Hepatocyte (in vitro differentiated cells): ENCODE results near the gene SLC41A3. TPM values are rescaled to one million over a fixed set of nuclear protein-coding genes. Genes with fewer than 3 reads are reported as not detected.

ENCODE experiments used
- DNase-seq: peaks from one replicate; pipeline ENCODE4 v3.0.0-alpha.2; 2016; ENCODE audit warnings: low spot score
- H2AFZ ChIP-seq: fragments of 200-600 bp; sonication (generic); 2 replicates; pipeline ENCODE4 v1.6.0; 2016; ENCODE audit warnings: antibody characterized with exemption, mild to moderate bottlenecking
- H3K27ac ChIP-seq: fragments of 200-600 bp; sonication (generic); 2 replicates; pipeline ENCODE4 v1.5.1; 2016; ENCODE audit warnings: mild to moderate bottlenecking
- H3K27me3 ChIP-seq: fragments of 200-600 bp; sonication (generic); 2 replicates; pipeline ENCODE4 v1.6.1; 2016
- H3K36me3 ChIP-seq: fragments of 200-600 bp; sonication (generic); replicated peaks from 2 replicates; pipeline ENCODE4 v1.5.1; 2016; ENCODE audit warnings: low read depth; ENCODE audit not compliant: insufficient read depth
- H3K4me1 ChIP-seq: fragments of 200-600 bp; sonication (generic); 2 replicates; pipeline ENCODE4 v1.5.1; 2016; ENCODE audit warnings: mild to moderate bottlenecking, moderate library complexity; ENCODE audit not compliant: insufficient read depth
- H3K4me2 ChIP-seq: fragments of 200-600 bp; sonication (generic); 2 replicates; pipeline ENCODE4 v1.6.0; 2016
- H3K4me3 ChIP-seq: fragments of 200-600 bp; sonication (generic); 2 replicates; pipeline ENCODE4 v1.5.1; 2016; ENCODE audit warnings: mild to moderate bottlenecking
- H3K79me2 ChIP-seq: fragments of 200-600 bp; sonication (generic); 2 replicates; pipeline ENCODE4 v1.6.0; 2017; ENCODE audit warnings: mild to moderate bottlenecking
- H3K9me2 ChIP-seq: fragments of 200-600 bp; sonication (generic); replicated peaks from 2 replicates; pipeline ENCODE4 v1.6.0; 2017; ENCODE audit warnings: mild to moderate bottlenecking; ENCODE audit not compliant: insufficient read depth
- H3K9me3 ChIP-seq: fragments of 200-600 bp; sonication (generic); 2 replicates; pipeline ENCODE4 v1.5.1; 2016; ENCODE audit warnings: low read depth, mild to moderate bottlenecking
- H4K20me1 ChIP-seq: fragments of 200-600 bp; sonication (generic); 2 replicates; pipeline ENCODE4 v1.6.0; 2016; ENCODE audit warnings: mild to moderate bottlenecking; ENCODE audit not compliant: insufficient read depth, poor library complexity, severe bottlenecking
- EZH2 ChIP-seq: fragments of 200-600 bp; sonication (generic); IDR thresholded peaks from 2 replicates; pipeline ENCODE4 v1.6.1; 2016; ENCODE audit warnings: antibody characterized with exemption, mild to moderate bottlenecking, borderline replicate concordance
- EZH2phosphoT487 ChIP-seq: fragments of 200-600 bp; sonication (generic); IDR thresholded peaks from one replicate; pipeline ENCODE4 v1.6.1; 2018; ENCODE audit warnings: antibody characterized with exemption, mild to moderate bottlenecking, low read depth, moderate library complexity; ENCODE audit not compliant: unreplicated experiment, severe bottlenecking
- WGBS: methylation state at CpG from one replicate; pipeline ENCODE4 v1.1.6; 2016; ENCODE audit warnings: low lambda C conversion rate; ENCODE audit errors: missing lambda C conversion rate; 5-methylcytosine and 5-hydroxymethylcytosine counted together
- polyA plus RNA-seq: library from polyadenylated mRNA; unstranded; fragments of >200 nt; fragmentation: Nextera tagmentation; extraction: Ambion mirVana; gene quantifications from 2 replicates; pipeline ENCODE4 v1.2.1, GENCODE V29; 2016
- total RNA-seq: library from RNA; depleted of rRNA; stranded (reverse); fragments of >200 nt; gene quantifications from 2 replicates; pipeline ENCODE4 v1.2.3, GENCODE V29; 2014
- TF ChIP-seq, protein P1 (sequence below): fragments of 200-600 bp; sonication (generic); IDR thresholded peaks from 2 replicates; pipeline ENCODE4 v1.5.1; 2016; ENCODE audit warnings: antibody characterized with exemption, mild to moderate bottlenecking; ENCODE audit not compliant: poor library complexity

SLC41A3 gene
- total and polyA plus RNA-seq, 2 experiments from 2014 or later = 29.3 to 43.4 TPM

DNA sequence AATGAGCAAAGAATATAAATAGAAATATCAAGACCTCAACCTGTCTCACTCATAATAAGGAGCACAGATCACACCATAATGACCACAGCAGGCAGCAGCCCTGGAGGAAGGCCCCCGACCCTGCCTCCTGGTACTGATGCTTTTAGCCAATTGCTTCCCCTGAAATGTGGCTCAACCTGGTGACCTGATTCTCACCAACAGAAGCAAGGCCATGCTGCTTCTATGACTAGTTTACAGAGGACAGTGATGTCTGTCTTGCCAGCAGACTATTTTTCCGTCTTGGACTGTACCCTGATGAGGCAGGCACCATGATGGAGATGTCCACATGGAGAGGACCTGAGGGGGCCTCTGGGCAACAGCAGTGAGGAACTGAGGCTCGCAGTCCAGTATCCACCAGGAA lies 18.0 kb downstream of the SLC41A3 start:
- DNase-seq = no peak
- WGBS = 94% methylated on average over 3 of the region's 3 CpGs
- TF ChIP-seq EZH2 = no peak
- TF ChIP-seq, protein P1, sequence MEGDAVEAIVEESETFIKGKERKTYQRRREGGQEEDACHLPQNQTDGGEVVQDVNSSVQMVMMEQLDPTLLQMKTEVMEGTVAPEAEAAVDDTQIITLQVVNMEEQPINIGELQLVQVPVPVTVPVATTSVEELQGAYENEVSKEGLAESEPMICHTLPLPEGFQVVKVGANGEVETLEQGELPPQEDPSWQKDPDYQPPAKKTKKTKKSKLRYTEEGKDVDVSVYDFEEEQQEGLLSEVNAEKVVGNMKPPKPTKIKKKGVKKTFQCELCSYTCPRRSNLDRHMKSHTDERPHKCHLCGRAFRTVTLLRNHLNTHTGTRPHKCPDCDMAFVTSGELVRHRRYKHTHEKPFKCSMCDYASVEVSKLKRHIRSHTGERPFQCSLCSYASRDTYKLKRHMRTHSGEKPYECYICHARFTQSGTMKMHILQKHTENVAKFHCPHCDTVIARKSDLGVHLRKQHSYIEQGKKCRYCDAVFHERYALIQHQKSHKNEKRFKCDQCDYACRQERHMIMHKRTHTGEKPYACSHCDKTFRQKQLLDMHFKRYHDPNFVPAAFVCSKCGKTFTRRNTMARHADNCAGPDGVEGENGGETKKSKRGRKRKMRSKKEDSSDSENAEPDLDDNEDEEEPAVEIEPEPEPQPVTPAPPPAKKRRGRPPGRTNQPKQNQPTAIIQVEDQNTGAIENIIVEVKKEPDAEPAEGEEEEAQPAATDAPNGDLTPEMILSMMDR = no peak
- TF ChIP-seq EZH2phosphoT487 = no peak
- Histone ChIP-seq H3K4me2 (no peak overlapping the region), H3K36me3 (no peaks in the 10 kb centered on the region), H2AFZ (no peak overlapping the region), H3K4me1 (no peaks in the 10 kb centered on the region), H3K9me2 (no peaks in the 10 kb centered on the region), H3K27ac (no peak overlapping the region), H3K79me2 (no peaks in the 10 kb centered on the region), H3K4me3 (no peak overlapping the region), H3K27me3 (no peaks in the 10 kb centered on the region), H3K9me3 (no peaks in the 10 kb centered on the region), H4K20me1 (no peaks in the 10 kb centered on the region)

DNA sequence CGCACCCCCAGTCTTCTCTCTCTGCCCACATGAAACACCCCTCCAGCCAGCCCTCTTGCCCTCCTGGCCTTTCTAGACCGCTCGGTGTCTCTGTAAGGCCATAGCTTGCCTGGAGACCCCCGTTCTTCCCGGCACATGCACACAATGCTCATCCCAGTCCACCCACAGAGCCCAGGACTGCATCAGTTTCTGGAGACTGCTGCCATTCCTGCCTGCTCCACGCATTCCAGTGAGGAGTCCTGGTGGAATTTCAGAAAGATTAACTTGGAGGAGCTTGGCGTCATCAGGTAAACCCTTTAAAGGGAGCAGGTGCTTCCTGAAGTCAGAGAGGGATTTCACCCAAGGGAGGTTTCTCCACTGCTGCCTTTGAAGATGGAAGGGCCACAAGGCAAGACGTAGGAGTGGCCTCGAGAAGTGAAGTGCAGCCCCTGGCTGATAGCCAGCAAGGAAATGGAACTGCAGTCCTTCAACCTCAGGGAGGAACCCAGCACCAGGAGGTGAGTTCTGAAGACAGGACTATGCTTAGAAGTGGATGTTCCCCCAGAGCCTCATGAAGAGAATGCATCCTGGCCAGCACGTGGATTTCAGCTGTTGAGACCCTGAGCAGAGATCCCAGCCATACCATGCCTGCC lies 19.2 kb downstream of the SLC41A3 start:
- Histone ChIP-seq H3K4me2 (no peak overlapping the region), H3K36me3 (no peaks in the 10 kb centered on the region), H3K79me2 (no peaks in the 10 kb centered on the region), H3K4me3 (no peak overlapping the region), H2AFZ (no peak overlapping the region), H3K9me2 (no peaks in the 10 kb centered on the region), H4K20me1 (no peaks in the 10 kb centered on the region), H3K9me3 (no peaks in the 10 kb centered on the region), H3K27me3 (no peaks in the 10 kb centered on the region), H3K27ac (no peak overlapping the region), H3K4me1 (no peaks in the 10 kb centered on the region)
- no peak for DNase-seq
- WGBS = 84% methylated on average over 10 of the region's 10 CpGs
- TF ChIP-seq, protein P1 = no peak
- TF ChIP-seq EZH2 (no peak), EZH2phosphoT487 (no peak)

DNA sequence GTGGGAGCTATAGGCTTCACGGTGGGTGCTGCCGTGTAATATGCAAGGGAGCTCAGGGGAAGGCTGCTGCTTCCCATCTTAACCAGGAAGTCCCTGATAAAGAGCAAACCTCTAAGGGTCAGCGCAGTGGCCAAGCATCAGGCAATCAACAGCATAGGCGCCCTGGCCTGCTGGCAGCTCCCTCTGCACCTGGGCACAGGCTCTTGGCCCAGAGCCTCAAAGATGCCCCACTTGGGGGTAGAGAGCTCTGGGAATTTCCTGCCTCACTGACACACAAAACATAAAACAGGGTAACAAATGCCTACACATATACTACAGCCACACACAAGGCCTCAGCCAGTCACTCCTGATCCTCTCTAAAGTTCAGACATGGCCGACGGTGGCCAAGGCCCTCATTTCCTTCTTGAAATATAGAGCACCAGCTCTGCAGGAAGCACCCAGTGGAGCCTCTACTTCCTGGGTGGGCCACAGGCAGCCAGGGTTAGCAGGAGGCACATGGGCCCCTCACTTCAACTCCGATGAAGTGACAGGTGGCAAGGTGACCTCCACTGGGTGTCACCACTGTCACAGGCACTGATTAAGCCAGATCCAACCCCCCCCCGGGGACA lies 20.5 kb downstream of the SLC41A3 start:
- no peaks in the 10 kb centered on the region for H3K79me2 ChIP-seq
- DNase-seq = no peak
- 94% methylated on average over 8 of the region's 8 CpGs for WGBS
- no peak overlapping the region for H3K27ac ChIP-seq
- no peak overlapping the region for H2AFZ ChIP-seq
- no peak overlapping the region for H3K4me3 ChIP-seq
- no peak overlapping the region for H3K4me2 ChIP-seq
- H3K9me2 ChIP-seq = no peaks in the 10 kb centered on the region
- H4K20me1 ChIP-seq = no peaks in the 10 kb centered on the region
- no peaks in the 10 kb centered on the region for H3K36me3 ChIP-seq
- H3K4me1 ChIP-seq = no peaks in the 10 kb centered on the region
- H3K27me3 ChIP-seq = no peaks in the 10 kb centered on the region
- TF ChIP-seq, protein P1 = no peak
- TF ChIP-seq EZH2phosphoT487 = no peak
- no peak for TF ChIP-seq EZH2
- no peaks in the 10 kb centered on the region for H3K9me3 ChIP-seq
